OCI-M1 (cell line): ENCODE results near the gene IGF2BP3.

Source experiments
- DNase-seq: peaks from one replicate; lab custom pipeline; 2025; lab: John Stamatoyannopoulos, UW

IGF2BP3 gene

DNA sequence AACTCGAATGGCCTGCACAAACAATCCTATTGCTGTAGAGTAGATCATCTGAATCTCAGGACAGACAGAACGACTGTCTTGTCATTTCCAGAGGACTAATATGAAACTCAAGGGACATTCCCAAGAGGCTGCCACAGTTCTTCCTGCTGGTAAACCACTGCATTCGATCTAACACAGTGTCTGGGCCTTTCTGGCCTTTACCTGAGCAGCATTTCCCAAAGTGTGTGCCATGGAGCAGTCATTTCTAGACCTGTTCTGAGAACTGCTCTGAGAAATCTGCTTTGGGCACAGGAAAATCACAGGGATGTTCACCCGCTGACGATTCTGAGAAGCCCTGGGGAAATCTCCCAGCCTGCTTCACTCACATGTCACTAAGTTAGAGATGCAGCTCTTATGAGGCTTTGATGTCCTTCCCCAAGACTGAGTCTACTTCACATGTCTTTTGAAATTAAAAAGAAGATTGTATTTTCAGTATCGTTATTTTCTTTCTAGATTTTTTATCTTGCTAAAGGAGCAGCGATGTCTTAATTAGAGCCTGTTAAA, 205.3 kb downstream of the IGF2BP3 start:
- no peak for DNase-seq

DNA sequence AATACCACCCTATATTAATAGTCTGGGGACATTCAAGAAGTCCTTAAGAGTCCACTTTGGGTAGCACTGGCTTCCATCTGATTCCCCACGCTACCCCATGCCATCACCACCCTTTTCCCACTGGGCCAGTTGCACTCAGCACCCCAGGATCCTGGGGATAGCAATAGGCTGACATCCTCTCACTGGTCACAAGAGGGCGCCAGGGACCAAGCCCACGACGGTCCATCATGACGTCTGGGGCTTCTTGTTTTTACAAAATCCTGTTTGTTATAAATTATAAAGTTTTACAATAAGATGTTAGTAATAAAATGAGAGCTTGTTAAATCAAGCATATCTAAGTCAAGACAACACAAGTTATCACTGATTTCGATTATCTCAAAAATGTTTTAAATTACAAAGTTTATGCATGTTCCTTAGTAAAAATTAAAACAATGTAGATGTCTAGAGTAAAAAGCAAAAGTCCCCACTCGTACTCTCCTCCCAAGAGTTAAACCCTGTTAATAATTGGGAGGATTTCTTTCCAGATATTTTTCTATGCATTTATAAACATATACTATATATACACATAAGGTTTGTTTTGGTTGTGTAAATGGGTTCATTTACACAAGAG, 208.3 kb downstream of the IGF2BP3 start:
- DNase-seq, result peak; percentile 73

DNA sequence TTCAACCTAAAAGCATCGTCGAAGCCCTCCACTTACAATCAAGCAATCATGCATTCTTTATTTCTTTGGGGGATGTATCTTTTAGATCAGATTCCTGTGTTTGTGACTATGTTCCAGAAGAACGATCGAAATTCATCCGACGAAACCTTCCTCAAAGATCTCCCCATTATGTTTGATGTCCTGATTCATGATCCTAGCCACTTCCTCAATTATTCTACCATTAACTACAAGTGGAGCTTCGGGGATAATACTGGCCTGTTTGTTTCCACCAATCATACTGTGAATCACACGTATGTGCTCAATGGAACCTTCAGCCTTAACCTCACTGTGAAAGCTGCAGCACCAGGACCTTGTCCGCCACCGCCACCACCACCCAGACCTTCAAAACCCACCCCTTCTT, 209.9 kb downstream of the IGF2BP3 start:
- DNase-seq, result no peak
